ENCODE results near the gene COL26A1. TPM values are rescaled to one million over a fixed set of nuclear protein-coding genes. Genes with fewer than 3 reads are reported as not detected.

COL26A1 gene
- total RNA-seq, 6 donors from 2014 or later = 0.20 to 1.0 (median 0.30) TPM; not detected in 2

GRCh38 chr7:101542527-101543241 is 180.0 kb downstream of the COL26A1 start:
- DNase-seq (peak in 1 of 2 donors; percentile 63), ATAC-seq (ENCODE audit: low FRiP score in 2 of 2) (peak; percentile 57 to 62)
- WGBS, 2 donors = 36 to 45% methylated on average over 6 to 16 of the region's 16 CpGs
- no peaks in the 10 kb centered on the region for H3K4me1 ChIP-seq
- no peaks in the 10 kb centered on the region for H3K36me3 ChIP-seq
- TF ChIP-seq CTCF (IDR thresholded peaks at IDR 0.05) (peak; percentile 85 to 92 (median 90)), EP300 (IDR thresholded peaks at IDR 0.05) (no peak), POLR2AphosphoS5 (IDR thresholded peaks at IDR 0.05) (no peak), POLR2A (IDR thresholded peaks at IDR 0.05) (no peak)
- H3K27ac ChIP-seq = no peak overlapping the region
- H3K4me3 ChIP-seq = no peak overlapping the region
- no peaks in the 10 kb centered on the region for H3K27me3 ChIP-seq
- H3K9me3 ChIP-seq = no peaks in the 10 kb centered on the region

DNA sequence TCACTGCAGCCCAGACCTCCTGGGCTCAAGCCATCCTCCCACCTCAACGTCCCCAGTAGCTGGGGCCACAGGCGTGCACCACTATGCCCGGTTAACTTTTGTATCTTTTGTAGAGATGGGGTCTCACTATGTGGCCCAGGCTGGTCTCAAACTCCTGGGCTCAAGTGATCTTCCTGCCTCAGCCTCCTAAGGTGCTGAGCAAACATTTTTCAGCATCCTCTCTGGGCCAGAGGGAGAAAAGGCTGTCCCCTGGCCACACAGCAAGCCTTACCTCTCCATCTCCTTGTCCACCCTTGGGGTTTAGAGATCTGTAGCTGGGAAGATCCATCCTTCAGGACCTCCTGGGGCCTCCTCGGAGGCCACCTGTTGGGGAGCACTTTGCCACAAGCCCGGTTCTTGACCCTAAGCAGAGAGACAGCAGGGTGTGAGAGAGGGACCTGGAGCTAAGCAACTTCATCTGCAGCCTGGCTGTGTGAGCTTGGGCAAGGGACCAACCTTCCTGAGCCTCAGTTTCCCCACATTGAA is 180.6 kb downstream of the COL26A1 start:
- no peaks in the 10 kb centered on the region for H3K36me3 ChIP-seq
- ATAC-seq (ENCODE audit: low FRiP score in 2 of 2) (no peak), DNase-seq (no peak)
- 60 to 64% methylated on average over 3 to 5 of the region's 5 CpGs for WGBS, 2 donors
- H3K9me3 ChIP-seq = no peaks in the 10 kb centered on the region
- TF ChIP-seq CTCF (IDR thresholded peaks at IDR 0.05) (no peak), EP300 (IDR thresholded peaks at IDR 0.05) (no peak), POLR2A (IDR thresholded peaks at IDR 0.05) (no peak), POLR2AphosphoS5 (IDR thresholded peaks at IDR 0.05) (no peak)
- no peaks in the 10 kb centered on the region for H3K27me3 ChIP-seq
- no peak overlapping the region for H3K27ac ChIP-seq
- H3K4me3 ChIP-seq = no peak overlapping the region
- no peaks in the 10 kb centered on the region for H3K4me1 ChIP-seq

DNA sequence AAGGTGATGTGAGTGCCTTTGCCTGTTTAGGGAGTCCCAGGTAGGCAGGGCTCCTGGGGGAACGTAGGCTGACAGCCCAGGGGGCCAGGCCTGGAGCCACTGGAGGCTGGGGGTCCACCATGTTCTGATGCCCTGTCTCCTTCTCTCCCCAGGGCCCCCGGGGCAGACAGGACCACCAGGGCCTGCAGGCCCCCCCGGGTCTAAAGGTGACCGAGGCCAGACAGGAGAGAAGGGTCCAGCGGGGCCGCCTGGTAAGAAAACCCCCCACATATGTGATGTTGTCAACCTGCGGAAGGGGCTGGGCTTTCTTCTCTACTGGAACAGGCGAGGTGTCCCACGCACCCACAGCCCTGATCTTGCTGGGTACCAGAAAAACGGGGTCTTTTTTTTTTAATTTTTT is 181.2 kb downstream of the COL26A1 start:
- 90 to 97% methylated on average over 6 to 9 of the region's 10 CpGs for WGBS, 2 donors
- DNase-seq (no peak), ATAC-seq (ENCODE audit: low FRiP score in 2 of 2) (no peak)
- H3K4me1 ChIP-seq = no peaks in the 10 kb centered on the region
- TF ChIP-seq POLR2A (IDR thresholded peaks at IDR 0.05) (no peak), EP300 (IDR thresholded peaks at IDR 0.05) (no peak), POLR2AphosphoS5 (IDR thresholded peaks at IDR 0.05) (no peak), CTCF (IDR thresholded peaks at IDR 0.05) (no peak)
- no peak overlapping the region for H3K27ac ChIP-seq
- no peaks in the 10 kb centered on the region for H3K27me3 ChIP-seq
- no peaks in the 10 kb centered on the region for H3K9me3 ChIP-seq
- no peaks in the 10 kb centered on the region for H3K36me3 ChIP-seq
- no peak overlapping the region for H3K4me3 ChIP-seq

- ATAC-seq (ENCODE audit: low FRiP score in 2 of 2) (no peak), DNase-seq (no peak)
- Histone ChIP-seq H3K36me3 (no peaks in the 10 kb centered on the region), H3K27me3 (no peaks in the 10 kb centered on the region), H3K9me3 (no peaks in the 10 kb centered on the region), H3K4me1 (no peaks in the 10 kb centered on the region), H3K27ac (no peak overlapping the region), H3K4me3 (no peak overlapping the region)
- 87 to 90% methylated on average over 8 to 9 of the region's 10 CpGs for WGBS, 2 donors
- TF ChIP-seq POLR2AphosphoS5 (IDR thresholded peaks at IDR 0.05) (no peak), POLR2A (IDR thresholded peaks at IDR 0.05) (no peak), CTCF (IDR thresholded peaks at IDR 0.05) (no peak), EP300 (IDR thresholded peaks at IDR 0.05) (no peak)
Measured at GRCh38 chr7:101545441-101546190, 182.9 kb downstream of the COL26A1 start.
